ENCODE measurements around the gene OCA2. TPM values are rescaled to one million over a fixed set of nuclear protein-coding genes. Genes with fewer than 3 reads are reported as not detected.

The OCA2 gene
- total RNA-seq, 1 donor from 2014 or later, result 0.79 TPM

- no peak for TF ChIP-seq CTCF (IDR thresholded peaks at IDR 0.05; ENCODE audit: unreplicated experiment)
- Mint-ChIP-seq H3K27ac (no peak overlapping the region), H3K4me1 (ENCODE audit: low read depth) (no peaks in the 10 kb centered on the region), H3K9me3 (ENCODE audit: low read depth) (peaks cover 11% of the 10 kb centered on the region), H3K36me3 (ENCODE audit: insufficient read depth) (no peaks in the 10 kb centered on the region), H3K27me3 (peaks cover 23% of the 10 kb centered on the region), H3K4me3 (ENCODE audit: low read depth) (no peak overlapping the region)
- no peak for DNase-seq (ENCODE audit: low spot score, unreplicated experiment)
Measured at GRCh38 chr15:27865323-27865922, 233.7 kb downstream of the OCA2 start.

GRCh38 chr15:27864719-27865118 lies 234.4 kb downstream of the OCA2 start:
- Mint-ChIP-seq H3K4me1 (ENCODE audit: low read depth) (no peaks in the 10 kb centered on the region), H3K36me3 (ENCODE audit: insufficient read depth) (no peaks in the 10 kb centered on the region), H3K27ac (no peak overlapping the region), H3K27me3 (peaks cover 23% of the 10 kb centered on the region), H3K4me3 (ENCODE audit: low read depth) (no peak overlapping the region), H3K9me3 (ENCODE audit: low read depth) (peaks cover 11% of the 10 kb centered on the region)
- TF ChIP-seq CTCF (IDR thresholded peaks at IDR 0.05; ENCODE audit: unreplicated experiment), result no peak
- no peak for DNase-seq (ENCODE audit: low spot score, unreplicated experiment)

GRCh38 chr15:27864086-27864485 lies 235.0 kb downstream of the OCA2 start:
- Mint-ChIP-seq H3K4me1 (ENCODE audit: low read depth) (no peaks in the 10 kb centered on the region), H3K9me3 (ENCODE audit: low read depth) (peaks cover 11% of the 10 kb centered on the region), H3K27ac (no peak overlapping the region), H3K36me3 (ENCODE audit: insufficient read depth) (no peaks in the 10 kb centered on the region), H3K4me3 (ENCODE audit: low read depth) (no peak overlapping the region), H3K27me3 (peaks cover 23% of the 10 kb centered on the region)
- no peak for TF ChIP-seq CTCF (IDR thresholded peaks at IDR 0.05; ENCODE audit: unreplicated experiment)
- DNase-seq (ENCODE audit: low spot score, unreplicated experiment), result no peak

GRCh38 chr15:27863000-27863399 lies 236.1 kb downstream of the OCA2 start:
- DNase-seq (ENCODE audit: low spot score, unreplicated experiment), result no peak
- no peak overlapping the region for H3K4me3 Mint-ChIP-seq (ENCODE audit: low read depth)
- no peak overlapping the region for H3K27ac Mint-ChIP-seq
- peaks cover 23% of the 10 kb centered on the region for H3K27me3 Mint-ChIP-seq
- peaks cover 11% of the 10 kb centered on the region for H3K9me3 Mint-ChIP-seq (ENCODE audit: low read depth)
- TF ChIP-seq CTCF (IDR thresholded peaks at IDR 0.05; ENCODE audit: unreplicated experiment), result no peak
- no peaks in the 10 kb centered on the region for H3K36me3 Mint-ChIP-seq (ENCODE audit: insufficient read depth)
- H3K4me1 Mint-ChIP-seq (ENCODE audit: low read depth), result no peaks in the 10 kb centered on the region

GRCh38 chr15:27861171-27861570 lies 237.9 kb downstream of the OCA2 start:
- Mint-ChIP-seq H3K27me3 (peaks cover 23% of the 10 kb centered on the region), H3K36me3 (ENCODE audit: insufficient read depth) (no peaks in the 10 kb centered on the region), H3K4me3 (ENCODE audit: low read depth) (no peak overlapping the region), H3K27ac (no peak overlapping the region), H3K9me3 (ENCODE audit: low read depth) (peaks cover 11% of the 10 kb centered on the region), H3K4me1 (ENCODE audit: low read depth) (no peaks in the 10 kb centered on the region)
- no peak for TF ChIP-seq CTCF (IDR thresholded peaks at IDR 0.05; ENCODE audit: unreplicated experiment)
- no peak for DNase-seq (ENCODE audit: low spot score, unreplicated experiment)
